GM12892 (cell line): ENCODE results near the gene VMAC.

Experiments used
- POLR2A ChIP-seq: IDR thresholded peaks from 2 replicates; pipeline ENCODE4 v1.6.1; 2011; ENCODE audit warnings: low read depth, low read length, control low read depth
- POLR2AphosphoS5 ChIP-seq: IDR thresholded peaks from 2 replicates; pipeline ENCODE4 v1.6.1; 2011; ENCODE audit warnings: low read depth, low read length, control low read depth

DNA sequence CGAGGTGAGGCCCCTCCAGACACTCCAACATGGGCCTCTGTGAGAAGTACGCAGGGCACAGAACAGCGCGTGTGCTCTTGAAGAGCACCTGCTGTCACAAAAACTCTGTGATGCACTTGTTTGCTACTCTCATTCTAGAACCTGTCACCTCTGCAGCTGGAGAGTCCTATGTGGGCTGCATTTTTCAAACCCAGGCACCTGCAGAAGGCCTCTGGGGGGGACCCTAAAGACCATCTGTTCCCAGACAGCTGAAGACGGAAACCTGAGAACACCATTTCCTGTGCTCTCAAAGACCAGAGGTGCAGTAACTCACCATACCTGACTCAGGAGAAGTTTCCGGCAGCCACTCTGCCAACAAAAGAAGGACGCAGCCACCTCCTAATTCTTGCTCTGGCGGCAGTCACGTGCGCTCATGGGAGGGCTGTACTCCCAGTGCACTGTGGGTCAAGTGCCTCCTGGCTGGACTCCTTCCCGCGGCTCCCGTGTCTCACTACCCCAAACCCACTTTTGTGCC, 45.2 kb downstream of the VMAC start:
- TF ChIP-seq POLR2AphosphoS5 = no peak
- no peak for TF ChIP-seq POLR2A
